Mammary epithelial cell (primary cell): ENCODE measurements around the gene MFRP.

ENCODE experiments used
- CTCF ChIP-seq, 2 donors: IDR thresholded peaks in 1 of 2; conservative IDR thresholded peaks in 1 of 2; 2 replicates each; pipeline ENCODE4 v1.5.1; 2011 to 2012; ENCODE audit warnings: inconsistent platforms in 2 of 2, low read length in 2 of 2, mild to moderate bottlenecking in 2 of 2, control low read depth in 1 of 2, low read depth in 1 of 2; ENCODE audit not compliant: insufficient read depth in 1 of 2; ENCODE audit errors: extremely low read depth in 1 of 2
- EZH2 ChIP-seq: IDR thresholded peaks from 2 replicates; pipeline ENCODE4 v1.6.1; 2012; ENCODE audit warnings: low read length, inconsistent platforms, borderline replicate concordance

- no peak for TF ChIP-seq CTCF (conservative IDR thresholded peaks at IDR 0.05 in 1 of 2, IDR thresholded peaks at IDR 0.05 in 1 of 2; ENCODE audit: extremely low read depth in 1 of 2, insufficient read depth in 1 of 2, low read depth in 1 of 2, low read length in 2 of 2)
- TF ChIP-seq EZH2 = no peak
Observed at GRCh38 chr11:119298726-119299125, 47.8 kb downstream of the MFRP start.
